Mononuclear cell (primary cell): ENCODE data around the gene JADE2. TPM values are rescaled to one million over a fixed set of nuclear protein-coding genes. Genes with fewer than 3 reads are reported as not detected.
A peak's percentile ranks its signal among the peaks of the same experiment; 100 is the strongest.

Experiments
- H3K27me3 ChIP-seq: 2 replicates; pipeline ENCODE4 v1.6.0; 2011; ENCODE audit warnings: low read length, control low read depth; ENCODE audit not compliant: insufficient read depth
- H3K4me1 ChIP-seq: 2 replicates; pipeline ENCODE4 v1.5.1; 2011; ENCODE audit warnings: mild to moderate bottlenecking, low read length, control low read depth; ENCODE audit not compliant: insufficient read depth
- H3K4me3 ChIP-seq: 2 replicates; pipeline ENCODE4 v1.5.1; 2011; ENCODE audit warnings: mild to moderate bottlenecking, low read length, moderate library complexity
- H3K9me3 ChIP-seq: 2 replicates; pipeline ENCODE4 v1.5.1; 2011; ENCODE audit warnings: low read depth, mild to moderate bottlenecking, control low read depth, low read length
- total RNA-seq: library from RNA; depleted of rRNA; stranded (reverse); fragments of >200 nt; gene quantifications from one replicate; pipeline ENCODE4 v1.2.3, GENCODE V29; 2012

Gene JADE2
- total RNA-seq, 1 donor = 51.3 TPM

DNA sequence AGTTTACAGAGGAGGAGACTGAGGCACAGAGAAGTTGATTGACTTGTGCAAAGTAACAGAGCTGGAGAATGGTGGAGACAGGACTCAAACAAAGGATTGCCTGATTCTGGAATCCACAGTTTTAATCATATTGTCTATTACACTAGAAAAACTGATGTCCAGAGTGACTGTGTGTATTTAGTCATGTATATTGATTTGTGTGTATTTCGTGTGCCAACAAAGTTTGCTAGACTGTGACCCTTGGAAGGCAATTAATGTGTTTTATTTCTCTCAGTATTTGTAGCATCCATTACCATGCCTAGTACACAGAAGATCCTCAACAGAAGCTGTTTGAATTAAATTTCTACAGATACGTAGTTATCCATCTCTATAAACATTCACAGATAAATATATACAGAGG, 5.5 kb upstream of the JADE2 start:
- Histone ChIP-seq H3K4me1 (peaks cover 4% of the 10 kb centered on the region), H3K27me3 (no peaks in the 10 kb centered on the region), H3K9me3 (no peaks in the 10 kb centered on the region), H3K4me3 (no peak overlapping the region)

DNA sequence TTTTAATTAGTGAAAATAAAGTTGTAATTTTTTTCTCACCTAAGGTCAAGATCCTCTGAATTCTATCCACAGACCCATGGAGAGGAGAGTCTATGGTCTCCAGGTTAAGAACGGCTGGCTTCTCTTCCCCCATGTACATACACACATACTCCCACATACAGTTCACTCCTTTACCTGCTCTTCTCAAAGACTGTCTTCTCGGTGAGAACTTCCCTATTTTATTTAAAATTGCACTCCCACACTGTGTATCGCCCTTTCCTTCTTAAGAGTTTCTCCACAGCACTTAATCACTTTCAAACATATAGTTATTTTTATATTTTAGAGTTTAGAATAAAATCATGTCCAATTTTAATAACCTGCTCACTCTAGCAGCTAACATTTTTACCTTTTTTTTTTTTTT, 3.6 kb upstream of the JADE2 start:
- H3K27me3 ChIP-seq = no peaks in the 10 kb centered on the region
- H3K4me1 ChIP-seq = peaks cover 4% of the 10 kb centered on the region
- H3K4me3 ChIP-seq = no peak overlapping the region
- no peaks in the 10 kb centered on the region for H3K9me3 ChIP-seq

DNA sequence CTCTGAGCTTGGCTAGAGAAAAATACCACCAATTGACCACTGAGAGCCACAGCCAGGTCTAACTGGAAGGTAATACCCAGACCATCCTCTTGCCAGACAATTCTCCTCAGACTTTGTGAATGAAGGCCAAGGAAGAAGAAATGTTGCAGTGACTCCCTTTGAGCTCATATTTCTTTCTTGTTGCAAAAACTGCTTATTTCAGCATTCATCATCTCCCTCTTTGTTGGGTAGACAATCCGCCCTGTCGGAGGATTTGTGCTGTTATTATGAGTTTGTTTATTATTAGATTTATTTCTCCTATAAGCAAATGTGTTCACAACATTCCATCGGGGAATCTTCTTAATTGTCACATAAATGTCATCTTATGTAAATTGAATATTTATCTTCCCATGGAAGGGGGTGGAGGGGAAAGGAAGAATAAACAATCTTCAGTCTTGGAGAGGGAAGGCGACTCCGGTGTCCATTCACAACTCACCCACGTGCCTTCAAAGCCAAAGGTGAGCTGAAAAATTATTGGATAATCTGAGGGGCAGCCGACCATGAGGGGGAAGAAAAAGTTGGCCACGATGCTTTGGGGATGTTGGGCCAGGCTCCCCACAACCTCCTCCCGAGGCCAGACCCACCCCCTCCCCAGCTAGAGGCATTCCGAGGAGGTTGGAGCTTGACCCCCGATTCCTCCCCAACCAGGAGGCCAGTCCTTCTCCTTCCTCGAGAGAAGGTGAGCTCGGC, 1.8 kb upstream of the JADE2 start:
- H3K4me3 ChIP-seq = peak overlapping the region; percentile 65
- no peaks in the 10 kb centered on the region for H3K27me3 ChIP-seq
- peaks cover 16% of the 10 kb centered on the region for H3K4me1 ChIP-seq
- no peaks in the 10 kb centered on the region for H3K9me3 ChIP-seq

DNA sequence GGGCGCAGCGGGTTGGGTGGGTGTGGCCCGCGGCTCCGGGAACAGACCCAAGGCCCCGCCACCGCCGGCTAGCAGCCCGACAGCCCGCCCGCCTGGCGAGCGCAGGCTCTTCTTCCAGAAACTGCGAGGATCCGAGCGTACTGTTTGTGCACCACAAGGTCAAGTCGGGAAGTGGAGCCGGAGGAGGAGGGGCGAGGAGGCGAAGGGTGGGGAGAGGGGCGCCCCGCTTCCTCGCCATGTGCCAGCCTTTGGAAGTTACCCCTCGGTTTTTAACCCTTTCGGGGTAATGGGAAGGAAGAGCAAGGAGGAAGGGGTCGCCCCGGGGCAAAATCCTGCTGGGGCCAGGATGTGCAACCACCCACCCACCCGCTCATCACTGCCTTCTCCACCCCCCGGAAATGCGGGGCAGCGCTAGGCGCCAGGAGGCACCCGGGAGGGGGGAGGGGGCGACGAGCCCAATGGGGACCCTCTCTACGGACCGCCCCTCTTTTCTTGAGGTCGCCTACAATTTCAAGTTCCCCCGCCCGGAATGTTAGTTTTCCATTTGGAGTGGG, 1.1 kb upstream of the JADE2 start:
- peak overlapping the region; percentile 65 for H3K4me3 ChIP-seq
- H3K4me1 ChIP-seq = peaks cover 23% of the 10 kb centered on the region
- no peaks in the 10 kb centered on the region for H3K27me3 ChIP-seq
- H3K9me3 ChIP-seq = no peaks in the 10 kb centered on the region

DNA sequence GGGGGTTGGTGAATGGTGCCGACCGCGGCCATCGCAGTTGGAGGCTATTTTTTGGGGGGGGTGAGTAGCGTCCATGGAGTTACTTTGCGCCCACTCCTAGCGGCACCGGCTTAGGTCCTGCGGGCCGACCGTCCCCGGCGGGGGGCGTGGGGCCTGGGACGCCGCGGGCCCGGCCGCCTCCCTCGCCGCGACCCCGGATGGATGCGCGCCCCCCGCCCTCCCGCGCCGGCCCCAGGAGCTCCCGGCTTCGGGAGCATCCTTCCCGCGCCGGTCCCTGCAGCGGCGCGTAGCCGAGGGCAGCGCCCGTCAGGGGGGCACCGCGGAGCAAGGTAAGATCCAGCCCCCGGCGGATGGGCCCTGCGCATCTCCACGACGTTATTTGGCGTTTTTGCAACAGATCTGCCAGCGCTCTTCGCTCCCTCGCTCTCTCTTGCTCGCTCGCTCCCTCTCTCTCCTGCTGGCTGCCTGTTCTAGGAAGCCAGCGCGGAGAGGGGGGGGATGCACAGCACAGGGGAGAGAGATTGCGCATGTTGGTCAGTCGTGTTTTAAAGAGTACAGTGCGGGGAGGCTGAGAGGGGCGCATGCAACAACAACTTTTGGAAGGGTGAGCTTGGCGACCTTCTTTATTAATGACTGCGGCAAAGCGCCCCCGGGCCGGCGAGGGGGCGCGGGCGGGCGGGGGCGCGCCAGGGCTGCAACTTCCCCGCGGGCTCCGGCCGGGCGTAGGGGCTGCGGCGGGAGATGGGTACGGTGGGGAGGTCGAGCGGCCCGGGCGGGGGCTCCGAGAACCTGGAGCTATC, 413 bp downstream of the JADE2 start:
- Histone ChIP-seq H3K4me1 (peaks cover 36% of the 10 kb centered on the region), H3K4me3 (peak overlapping the region; percentile 65), H3K27me3 (no peaks in the 10 kb centered on the region), H3K9me3 (no peaks in the 10 kb centered on the region)

DNA sequence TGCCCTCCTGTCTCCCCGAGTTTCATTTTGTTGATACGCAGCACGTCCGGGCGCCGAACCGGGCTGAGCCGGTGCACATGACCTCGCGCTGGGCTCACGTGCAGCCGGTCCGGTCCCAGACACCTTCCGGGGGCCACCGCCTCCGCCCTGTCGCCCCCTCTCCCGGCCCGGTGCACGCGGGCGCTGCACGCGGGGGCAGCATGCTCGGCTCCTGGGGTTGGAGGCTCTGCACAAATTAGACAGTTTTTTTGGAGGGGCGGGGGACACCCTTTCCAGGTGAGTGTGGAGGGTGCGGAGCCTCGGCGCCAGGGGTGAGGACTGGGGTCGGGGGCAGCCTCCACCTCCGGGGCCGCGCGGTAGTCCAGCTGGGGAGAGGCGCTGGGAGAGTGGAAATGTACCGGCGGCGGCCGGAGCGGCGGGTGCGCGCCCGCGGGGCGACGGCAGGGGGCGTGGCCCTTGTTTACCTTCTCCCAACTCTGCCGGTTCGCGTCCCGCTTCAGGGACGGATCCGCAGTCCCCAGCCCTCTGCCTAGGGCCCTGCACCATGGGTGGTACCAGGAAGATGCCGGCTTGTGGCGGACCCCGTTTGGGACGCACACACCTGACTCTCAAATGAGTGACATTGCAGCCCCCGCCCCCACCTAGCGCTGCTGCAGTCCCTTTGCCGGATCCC, 1.1 kb downstream of the JADE2 start:
- H3K4me3 ChIP-seq = peak overlapping the region; percentile 65
- no peaks in the 10 kb centered on the region for H3K9me3 ChIP-seq
- peaks cover 39% of the 10 kb centered on the region for H3K4me1 ChIP-seq

DNA sequence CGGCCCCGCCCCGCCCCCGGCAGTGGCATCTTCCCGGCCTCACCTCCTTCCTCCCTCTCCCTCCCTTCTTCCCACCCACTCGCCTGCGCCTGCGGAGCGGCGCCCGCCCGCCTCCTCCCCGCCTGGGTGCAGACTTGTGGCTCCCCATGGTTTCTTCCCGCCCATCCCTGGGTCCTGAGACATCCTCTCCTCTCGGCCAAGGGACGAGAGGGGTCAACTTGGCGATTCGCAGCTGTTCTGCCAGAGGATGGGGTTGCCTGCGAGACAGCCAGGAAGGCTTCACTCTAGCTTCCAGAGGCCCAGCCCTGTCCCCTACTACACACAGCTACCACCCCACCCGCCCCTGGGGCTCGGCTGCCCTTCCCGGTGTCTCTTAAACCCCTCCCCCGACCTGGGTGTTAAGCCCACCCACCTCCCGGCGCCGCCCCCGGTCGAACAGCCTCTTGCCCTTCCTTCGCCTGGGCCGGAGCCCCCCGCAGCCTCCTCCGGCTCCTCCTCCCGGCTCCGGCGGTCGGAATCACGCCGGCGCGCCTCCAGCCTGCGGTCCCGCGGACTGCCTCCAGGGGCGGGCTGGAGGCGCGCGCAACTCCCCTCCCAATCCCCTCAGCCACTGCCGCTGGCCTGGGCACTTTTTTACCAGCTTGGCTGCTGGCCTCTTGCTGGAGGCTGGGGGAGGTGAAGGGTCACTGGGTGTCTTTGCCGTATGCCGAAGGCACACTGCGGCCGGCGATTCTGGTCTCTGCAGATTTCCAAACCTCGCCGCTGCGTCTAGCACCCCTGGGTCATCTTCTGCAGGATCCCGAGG, 1.9 kb downstream of the JADE2 start:
- H3K27me3 ChIP-seq = no peaks in the 10 kb centered on the region
- no peaks in the 10 kb centered on the region for H3K9me3 ChIP-seq
- peak overlapping the region; percentile 65 for H3K4me3 ChIP-seq
- H3K4me1 ChIP-seq = peaks cover 46% of the 10 kb centered on the region

More for the DNA sequence above, 1.1 kb downstream of the JADE2 start:
- H3K27me3 ChIP-seq = no peaks in the 10 kb centered on the region

DNA sequence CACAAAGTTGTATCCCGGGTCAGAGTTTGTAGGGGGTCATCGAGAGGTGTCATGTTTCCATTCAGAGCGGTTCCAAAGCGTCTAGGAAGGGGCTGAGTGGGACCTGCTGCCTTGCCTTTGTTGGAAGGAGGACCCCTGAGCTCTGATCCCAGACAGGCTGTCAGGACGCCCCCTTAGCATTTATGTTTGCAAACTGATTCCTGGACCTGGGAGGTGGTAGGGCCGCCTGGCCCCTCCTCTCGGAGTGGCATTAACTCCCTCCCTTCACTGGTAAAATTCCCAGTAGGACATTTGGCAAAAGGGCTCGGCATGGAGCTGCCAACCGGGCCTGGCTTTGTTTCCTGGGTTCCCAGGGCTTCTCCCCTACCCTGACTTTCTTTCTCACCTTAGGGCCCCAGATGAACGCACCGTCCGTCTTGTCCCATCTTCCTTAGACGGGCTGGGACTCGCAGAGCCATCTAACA, 2.5 kb downstream of the JADE2 start:
- H3K4me3 ChIP-seq = peak overlapping the region; percentile 65
- H3K27me3 ChIP-seq = no peaks in the 10 kb centered on the region
- H3K9me3 ChIP-seq = no peaks in the 10 kb centered on the region
- H3K4me1 ChIP-seq = peaks cover 52% of the 10 kb centered on the region

DNA sequence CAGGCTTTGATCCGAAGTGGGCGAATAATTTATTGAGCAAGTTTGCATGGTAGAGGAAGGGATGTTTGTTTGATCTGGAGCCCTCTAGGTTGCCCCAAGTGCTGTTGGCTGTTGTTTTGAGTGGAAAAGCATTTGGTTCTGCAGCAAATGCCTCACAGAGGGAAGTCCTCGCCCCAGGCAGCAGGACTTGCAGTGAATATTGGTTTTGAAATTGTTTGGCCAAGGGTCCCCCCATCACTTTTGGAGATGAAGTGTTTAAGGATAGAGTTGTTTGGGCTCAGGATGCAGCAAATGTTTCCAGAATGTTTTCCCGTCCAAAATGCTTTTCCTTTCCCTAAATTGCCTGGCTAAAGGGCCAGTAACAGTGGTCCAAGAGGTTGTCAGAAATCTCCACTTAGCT, 3.1 kb downstream of the JADE2 start:
- peaks cover 58% of the 10 kb centered on the region for H3K4me1 ChIP-seq
- H3K9me3 ChIP-seq = no peaks in the 10 kb centered on the region
- no peak overlapping the region for H3K4me3 ChIP-seq
- no peaks in the 10 kb centered on the region for H3K27me3 ChIP-seq

DNA sequence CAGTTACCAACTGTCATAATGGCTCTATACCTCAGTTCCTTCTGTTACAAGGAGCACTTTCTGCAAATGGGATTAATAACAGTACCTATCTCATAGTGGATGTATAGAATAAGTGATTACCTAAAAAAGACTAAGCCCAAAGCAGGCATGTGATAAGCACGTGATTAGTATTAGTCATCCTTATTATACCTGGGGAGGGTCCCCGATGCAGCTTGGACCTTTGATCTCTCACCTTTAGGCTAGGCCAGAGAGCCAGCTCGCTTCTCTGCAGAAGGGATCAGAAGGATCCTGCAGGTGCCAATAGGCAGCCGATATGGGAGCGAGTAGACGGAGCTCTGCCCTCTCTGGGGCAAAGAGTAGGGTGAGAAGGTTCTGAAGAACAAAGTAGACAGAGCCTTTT, 4.0 kb downstream of the JADE2 start:
- Histone ChIP-seq H3K4me3 (no peak overlapping the region), H3K4me1 (peaks cover 63% of the 10 kb centered on the region), H3K9me3 (no peaks in the 10 kb centered on the region), H3K27me3 (no peaks in the 10 kb centered on the region)

DNA sequence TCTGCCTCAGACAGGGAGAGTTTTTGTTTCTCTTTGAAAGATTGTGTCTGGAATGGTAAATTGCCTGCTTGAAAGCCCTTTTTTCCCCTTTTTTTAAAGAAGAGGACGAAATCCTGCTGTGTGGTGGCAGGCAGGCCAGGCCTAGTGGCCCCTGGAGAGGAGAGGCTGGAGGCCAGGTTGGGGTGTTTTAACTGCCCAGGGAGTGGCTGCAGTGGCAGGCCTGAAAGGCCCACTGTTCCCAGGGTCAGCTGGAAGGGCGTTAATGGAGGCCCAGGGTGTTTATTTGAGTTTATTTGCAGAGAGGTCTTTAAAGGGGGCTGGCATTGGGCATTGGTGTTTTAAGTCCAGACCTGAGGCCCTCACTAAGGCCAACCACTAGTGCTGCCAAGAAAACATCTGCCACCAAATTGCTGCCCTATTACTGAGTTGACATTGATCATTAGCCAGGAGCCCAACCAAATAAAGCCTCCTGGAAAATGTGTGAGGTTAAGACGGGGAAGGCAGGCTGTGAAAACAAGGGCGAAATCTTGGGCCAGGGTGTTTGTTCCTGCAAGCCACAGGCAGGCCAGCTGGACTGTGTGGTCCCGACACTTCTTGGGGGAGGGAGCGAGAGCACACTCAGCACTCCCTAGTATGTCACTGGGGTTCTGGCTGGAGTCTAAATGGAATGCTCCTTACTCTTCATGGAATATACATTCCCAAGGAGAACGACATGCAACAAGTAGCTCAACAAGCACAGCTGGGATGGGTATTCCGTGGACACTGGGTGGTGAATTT, 5.0 kb downstream of the JADE2 start:
- no peaks in the 10 kb centered on the region for H3K9me3 ChIP-seq
- no peak overlapping the region for H3K4me3 ChIP-seq
- peaks cover 69% of the 10 kb centered on the region for H3K4me1 ChIP-seq
- no peaks in the 10 kb centered on the region for H3K27me3 ChIP-seq

DNA sequence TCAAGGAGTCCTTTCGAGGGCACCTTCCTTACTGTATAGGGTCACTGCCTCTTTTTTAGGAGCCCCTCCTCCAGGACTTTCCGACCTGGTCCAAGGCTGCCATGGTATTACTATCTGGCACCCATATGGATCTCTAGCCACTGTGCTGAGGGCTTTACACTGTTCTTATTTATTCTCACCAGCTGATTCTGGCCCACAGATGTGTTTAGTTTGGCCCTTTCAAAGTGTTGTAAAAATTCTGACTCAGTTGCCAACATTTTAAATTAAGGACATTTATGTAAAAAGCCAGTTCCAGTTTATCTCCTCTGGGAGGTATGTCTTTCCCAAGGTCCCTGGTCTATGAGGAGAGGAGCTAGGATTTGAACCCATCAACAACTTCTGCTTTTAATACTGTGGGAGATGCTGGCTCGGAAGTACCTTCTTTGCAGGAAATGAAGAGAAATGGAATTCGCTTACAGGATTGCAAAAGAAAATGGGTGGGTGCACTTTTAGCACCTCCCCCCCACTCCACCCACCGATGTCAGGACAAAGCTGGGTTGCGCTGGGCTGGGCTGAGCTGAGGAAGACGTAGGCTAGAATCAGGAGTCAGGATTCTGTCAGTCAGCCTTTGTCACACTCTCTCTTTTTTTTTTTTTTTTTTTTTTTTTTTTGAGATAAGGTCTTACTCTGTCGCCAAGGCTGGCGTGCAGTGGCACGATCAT, 7.8 kb downstream of the JADE2 start:
- Histone ChIP-seq H3K4me1 (peaks cover 74% of the 10 kb centered on the region), H3K4me3 (no peak overlapping the region), H3K9me3 (no peaks in the 10 kb centered on the region), H3K27me3 (no peaks in the 10 kb centered on the region)

DNA sequence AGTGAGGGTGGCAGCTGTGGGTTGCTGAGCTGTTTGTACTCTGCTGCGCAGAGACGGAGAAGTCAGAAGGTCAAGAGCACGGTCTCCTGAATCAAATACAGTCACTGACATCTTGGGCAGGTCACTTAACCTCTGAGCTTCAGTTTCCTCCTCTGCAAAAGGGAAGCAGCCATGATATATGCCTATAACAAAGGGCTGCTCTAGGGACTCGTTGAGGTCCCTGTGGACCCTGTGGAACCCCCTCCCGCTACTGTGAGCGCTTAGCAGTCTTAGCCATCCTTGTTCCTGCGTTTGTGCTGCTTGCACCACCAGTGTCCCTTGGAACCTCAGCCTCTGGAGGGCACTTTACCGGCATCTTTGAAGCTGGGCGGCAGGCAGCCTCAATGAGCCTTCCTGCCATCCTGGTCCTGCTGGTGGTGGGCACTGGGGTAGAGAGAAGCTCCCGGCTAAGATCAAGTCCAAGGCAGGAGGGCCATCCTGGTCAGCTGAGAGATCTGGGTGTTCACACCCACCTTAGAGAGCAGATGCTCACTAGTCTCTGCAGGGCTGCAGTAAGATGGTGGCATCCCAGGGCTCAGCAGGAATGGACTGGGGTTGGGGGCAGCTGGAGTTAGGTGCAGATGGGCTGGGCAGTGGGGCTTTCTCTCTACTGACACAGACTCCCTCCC, 8.7 kb downstream of the JADE2 start:
- Histone ChIP-seq H3K4me3 (no peak overlapping the region), H3K27me3 (no peaks in the 10 kb centered on the region), H3K4me1 (peaks cover 64% of the 10 kb centered on the region), H3K9me3 (no peaks in the 10 kb centered on the region)
